Thoracic aorta (tissue), 2 donors: ENCODE data around the gene DHRSX. TPM values are rescaled to one million over a fixed set of nuclear protein-coding genes. Genes with fewer than 3 reads are reported as not detected.
"Not testable (repeated sequence)": the region's sequence is repeated elsewhere in the genome, so short reads cannot be mapped to it uniquely, and the experiment has no call there.

Experiments used
- ATAC-seq: fragments of 150-250 bp; one replicate; pipeline ENCODE4 v1.8.0; 2017; ENCODE audit warnings: low read depth; ENCODE audit not compliant: insufficient number of reproducible peaks, low FRiP score
- DNase-seq: peaks from one replicate; pipeline ENCODE4 v3.0.0-alpha.2; 2020; ENCODE audit warnings: low spot score
- H3K27ac ChIP-seq, 2 donors: fragments of 200-600 bp; sonication (generic); 1 replicate in 1 of 2; 2 replicates in 1 of 2; pipeline ENCODE4 v1.5.1; 2016; ENCODE audit warnings: mild to moderate bottlenecking in 2 of 2, moderate library complexity in 2 of 2
- H3K27me3 ChIP-seq: fragments of 200-600 bp; sonication (generic); replicated peaks from 2 replicates; pipeline ENCODE4 v1.6.0; 2016; ENCODE audit warnings: mild to moderate bottlenecking; ENCODE audit not compliant: insufficient read depth
- H3K36me3 ChIP-seq: fragments of 200-600 bp; sonication (generic); one replicate; pipeline ENCODE4 v1.5.1; 2016
- H3K4me1 ChIP-seq, 2 donors: fragments of 200-600 bp; sonication (generic); 1 replicate in 1 of 2; 2 replicates in 1 of 2; pipeline versions ENCODE4 v1.5.1 to v1.6.0; 2016; ENCODE audit warnings: low read depth in 2 of 2, mild to moderate bottlenecking in 1 of 2; ENCODE audit not compliant: control insufficient read depth in 1 of 2
- H3K4me3 ChIP-seq: fragments of 200-600 bp; sonication (generic); 2 replicates; pipeline ENCODE4 v1.5.1; 2016; ENCODE audit warnings: mild to moderate bottlenecking
- H3K9me3 ChIP-seq: fragments of 200-600 bp; sonication (generic); 2 replicates; pipeline ENCODE4 v1.5.1; 2016
- CTCF ChIP-seq: fragments of 200-600 bp; sonication (generic); IDR thresholded peaks from one replicate; pipeline ENCODE4 v1.5.1; 2019; ENCODE audit warnings: antibody characterized with exemption
- total RNA-seq, 2 donors: library from RNA; depleted of rRNA; stranded (reverse); fragments of >200 nt; gene quantifications; one replicate each; pipeline versions ENCODE4 v1.1.0 to v1.2.3, GENCODE V29; 2016

DHRSX gene
- total RNA-seq, 2 donors from 2014 or later: 14.9 to 16.8 TPM

DNA sequence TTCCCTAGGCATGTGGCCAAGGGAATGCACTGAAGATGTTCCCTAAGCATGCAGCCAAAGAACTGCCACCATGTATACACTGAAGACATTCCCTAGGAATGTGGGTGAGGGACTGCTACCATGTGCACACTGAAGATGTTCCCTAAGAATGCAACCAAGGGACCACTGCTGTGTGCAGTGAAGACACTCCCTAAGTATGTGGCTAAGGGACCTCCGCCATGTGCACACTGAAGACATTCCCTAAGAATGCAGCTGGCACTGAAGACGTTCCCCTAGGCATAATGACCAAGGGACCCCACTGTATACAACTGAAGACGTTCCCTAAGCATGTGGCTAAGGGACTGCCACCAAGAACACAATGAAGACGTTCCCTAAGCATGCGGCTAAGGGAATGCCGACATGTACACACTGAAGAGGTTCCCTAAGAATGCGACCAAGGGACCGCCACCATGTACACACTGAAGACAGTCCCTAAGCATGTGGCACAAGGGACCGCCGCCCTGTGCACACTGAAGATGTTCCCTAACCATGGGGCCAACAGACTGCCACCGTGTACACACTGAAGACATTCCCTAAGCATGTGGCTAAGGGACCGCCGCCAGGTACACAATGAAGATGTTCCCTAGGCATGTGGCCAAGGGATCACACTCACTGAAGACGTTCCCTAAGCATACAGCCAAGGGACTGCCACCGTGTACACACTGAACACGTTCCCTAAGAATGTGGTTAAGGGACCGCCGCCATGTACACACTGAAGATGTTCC, 25.6 kb downstream of the DHRSX start:
- H3K36me3 ChIP-seq: no peaks in the 10 kb centered on the region
- H3K27ac ChIP-seq: no peak overlapping the region
- no peak for ATAC-seq
- no peak for DNase-seq
- H3K4me1 ChIP-seq: no peaks in the 10 kb centered on the region
- no peaks in the 10 kb centered on the region for H3K27me3 ChIP-seq
- H3K4me3 ChIP-seq: no peak overlapping the region
- no peaks in the 10 kb centered on the region for H3K9me3 ChIP-seq
- TF ChIP-seq CTCF: no peak

DNA sequence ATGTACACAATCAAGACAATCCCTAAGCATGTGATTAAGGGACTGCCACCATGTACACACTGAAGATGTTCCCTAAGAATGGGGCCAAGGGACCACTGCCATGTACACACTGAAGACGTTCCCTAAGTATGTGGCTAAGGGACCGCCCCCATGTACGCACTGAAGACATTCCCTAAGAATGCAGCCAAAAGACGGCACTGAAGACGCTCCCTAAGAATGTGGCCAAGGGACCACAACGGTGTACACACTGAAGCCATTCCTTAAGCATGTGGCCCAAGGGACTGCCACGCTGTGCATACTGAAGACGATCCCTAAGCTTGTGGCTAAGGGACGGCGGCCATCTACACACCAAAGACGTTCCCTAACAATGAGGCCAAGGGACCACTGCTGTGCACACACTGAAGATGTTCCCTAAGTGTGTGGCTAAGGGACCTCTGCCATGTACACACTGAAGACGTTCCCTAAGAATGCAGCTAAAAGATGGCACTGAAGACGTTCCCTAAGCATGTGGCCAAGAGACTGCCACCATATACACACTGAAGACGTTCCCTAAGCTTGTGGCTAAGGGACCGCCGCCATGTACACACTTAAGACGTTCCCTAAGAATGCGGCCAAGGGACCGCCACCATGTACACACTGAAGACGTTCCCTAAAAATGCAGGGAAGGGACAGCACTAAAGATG, 26.4 kb downstream of the DHRSX start:
- Histone ChIP-seq H3K27me3 (no peaks in the 10 kb centered on the region), H3K4me3 (no peak overlapping the region), H3K27ac (no peak overlapping the region), H3K4me1 (no peaks in the 10 kb centered on the region), H3K9me3 (no peaks in the 10 kb centered on the region), H3K36me3 (no peaks in the 10 kb centered on the region)
- DNase-seq: no peak
- no peak for TF ChIP-seq CTCF
- ATAC-seq: no peak

DNA sequence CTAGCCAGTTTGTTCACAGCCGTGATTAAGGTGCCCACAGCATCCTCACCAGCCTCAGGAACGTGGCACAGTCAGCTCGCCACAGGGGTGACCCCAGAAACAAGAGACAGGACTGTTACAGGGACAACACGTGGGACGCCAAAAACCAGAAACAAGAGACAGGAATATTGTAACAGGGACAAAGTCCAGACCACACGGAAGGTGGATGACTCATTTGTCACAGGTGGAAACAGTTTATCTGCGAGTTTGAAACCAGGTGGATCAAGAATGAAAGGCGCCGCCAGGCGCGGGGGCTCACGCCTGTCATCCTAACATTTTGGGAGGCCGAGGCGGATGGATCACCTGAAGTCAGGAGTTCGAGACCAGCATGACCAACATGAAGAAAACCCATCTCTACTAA, 27.7 kb downstream of the DHRSX start:
- not testable (repeated sequence) for H3K27ac ChIP-seq, H3K4me1 ChIP-seq, H3K27me3 ChIP-seq, H3K36me3 ChIP-seq, H3K9me3 ChIP-seq, H3K4me3 ChIP-seq, ATAC-seq, DNase-seq

- ATAC-seq: no peak
Observed at GRCh38 chrX:2471641-2472040, 29.1 kb downstream of the DHRSX start.

GRCh38 chrX:2471126-2471525, 29.6 kb downstream of the DHRSX start:
- not testable (repeated sequence) for ATAC-seq, H3K27me3 ChIP-seq, H3K36me3 ChIP-seq, H3K9me3 ChIP-seq, H3K4me1 ChIP-seq, H3K4me3 ChIP-seq, H3K27ac ChIP-seq, DNase-seq

More at GRCh38 chrX:2471641-2472040, 29.1 kb downstream of the DHRSX start:
- no peaks in the 10 kb centered on the region for H3K9me3 ChIP-seq
- no peak overlapping the region for H3K4me3 ChIP-seq
- H3K27me3 ChIP-seq: no peaks in the 10 kb centered on the region
- H3K36me3 ChIP-seq: no peaks in the 10 kb centered on the region
- no peak overlapping the region for H3K27ac ChIP-seq
- TF ChIP-seq CTCF: no peak
- no peaks in the 10 kb centered on the region for H3K4me1 ChIP-seq
- DNase-seq: no peak

- not testable (repeated sequence) for DNase-seq, H3K27ac ChIP-seq, H3K4me3 ChIP-seq, ATAC-seq, H3K36me3 ChIP-seq, H3K9me3 ChIP-seq, H3K27me3 ChIP-seq, H3K4me1 ChIP-seq
Observed at GRCh38 chrX:2469852-2470251, 30.9 kb downstream of the DHRSX start.
